Measurements from ENCODE around the gene RHBDF2.
"Not testable (repeated sequence)": the region's sequence is repeated elsewhere in the genome, so short reads cannot be mapped to it uniquely, and the experiment has no call there.

The RHBDF2 gene

GRCh38 chr17:76524598-76525512 is 23.6 kb upstream of the RHBDF2 start:
- no peak for DNase-seq (ENCODE audit: low read depth)

- DNase-seq (ENCODE audit: low read depth), result no peak
Measured at GRCh38 chr17:76523084-76524037, 22.1 kb upstream of the RHBDF2 start.

- DNase-seq (ENCODE audit: low read depth), result not testable (repeated sequence)
Measured at GRCh38 chr17:76521683-76522082, 20.5 kb upstream of the RHBDF2 start.

- no peak for DNase-seq (ENCODE audit: low read depth)
Measured at GRCh38 chr17:76521262-76521661, 20.0 kb upstream of the RHBDF2 start.

- DNase-seq (ENCODE audit: low read depth), result no peak
Measured at GRCh38 chr17:76519048-76519966, 18.1 kb upstream of the RHBDF2 start.

- no peak for DNase-seq (ENCODE audit: low read depth)
Measured at GRCh38 chr17:76517638-76518038, 16.4 kb upstream of the RHBDF2 start.

DNA sequence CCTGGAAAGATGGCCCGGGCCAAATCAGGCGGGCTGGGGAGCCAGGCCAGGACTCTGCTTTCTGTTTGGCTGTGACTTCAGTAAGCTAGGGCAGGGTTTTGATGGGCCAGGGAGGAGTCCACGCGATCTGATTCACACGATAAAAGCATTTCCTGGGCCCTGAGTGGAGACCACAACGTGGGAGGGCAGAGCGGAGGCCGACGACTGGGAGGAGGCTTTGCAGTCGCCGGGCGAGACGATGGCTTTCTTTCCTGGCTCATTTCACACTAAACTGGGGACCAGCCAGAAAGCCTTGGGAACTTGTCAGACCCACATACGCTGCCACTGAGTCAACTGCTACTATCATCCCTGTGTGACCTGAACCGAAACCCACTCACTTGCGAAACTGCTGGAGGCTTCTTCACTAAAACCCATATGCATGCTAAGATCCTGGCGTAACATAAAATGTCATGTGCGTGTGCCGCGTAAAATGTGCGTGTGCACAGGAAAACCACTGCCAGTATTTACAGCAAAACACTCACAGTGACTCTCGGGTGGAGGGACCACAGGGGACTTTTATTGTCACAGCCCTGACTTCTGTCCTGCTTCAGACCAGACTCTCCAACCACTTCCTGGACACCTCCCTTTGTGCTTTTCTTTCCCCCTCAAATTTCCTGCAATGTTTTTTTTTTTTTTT is 14.2 kb upstream of the RHBDF2 start:
- DNase-seq (ENCODE audit: low read depth), result no peak

- not testable (repeated sequence) for DNase-seq (ENCODE audit: low read depth)
Measured at GRCh38 chr17:76514355-76514754, 13.1 kb upstream of the RHBDF2 start.

DNA sequence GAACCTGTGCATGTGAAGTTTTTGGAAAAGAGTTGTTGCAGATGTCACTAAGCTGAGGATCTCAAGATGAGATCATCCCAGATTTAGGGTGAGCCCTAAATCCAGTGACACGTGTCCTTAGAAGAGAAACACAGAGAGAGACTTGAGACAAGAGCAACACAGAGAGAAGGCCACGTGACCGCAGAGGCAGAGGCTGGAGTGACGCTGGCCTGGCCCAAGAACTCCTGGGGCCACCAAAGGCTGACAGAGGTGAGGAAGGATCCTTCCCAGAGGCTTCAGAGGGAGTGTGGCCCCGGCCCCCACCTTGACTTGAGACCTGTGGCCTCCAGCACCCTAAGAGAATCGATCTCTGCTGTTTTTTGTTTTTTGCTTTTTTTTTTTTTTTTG is 12.1 kb upstream of the RHBDF2 start:
- no peak for DNase-seq (ENCODE audit: low read depth)

GRCh38 chr17:76512366-76513305 is 11.4 kb upstream of the RHBDF2 start:
- no peak for DNase-seq (ENCODE audit: low read depth)

GRCh38 chr17:76511668-76512365 is 10.6 kb upstream of the RHBDF2 start:
- DNase-seq (ENCODE audit: low read depth), result no peak

DNA sequence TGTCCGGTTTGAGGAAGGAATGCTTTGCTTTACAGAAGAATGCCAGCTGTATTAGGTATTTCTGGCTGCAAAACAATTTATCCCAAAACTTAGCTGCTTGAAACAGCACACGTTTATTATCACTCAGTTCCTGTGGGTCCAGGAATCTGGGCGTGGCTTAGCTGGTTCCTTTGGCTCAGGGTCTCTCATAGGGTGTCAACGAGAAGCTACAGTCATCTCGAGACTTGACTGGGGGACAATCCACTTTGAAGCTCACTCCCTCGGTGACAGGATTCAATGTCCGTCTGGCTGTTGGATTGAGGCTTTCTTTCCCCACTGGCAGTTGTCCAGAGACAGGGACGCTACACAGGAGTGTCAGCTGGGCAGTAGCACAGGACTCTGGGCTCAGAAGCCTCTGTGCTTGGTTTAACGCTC is 9.6 kb upstream of the RHBDF2 start:
- DNase-seq (ENCODE audit: low read depth), result no peak

GRCh38 chr17:76508472-76509063 is 7.3 kb upstream of the RHBDF2 start:
- not testable (repeated sequence) for DNase-seq (ENCODE audit: low read depth)

DNA sequence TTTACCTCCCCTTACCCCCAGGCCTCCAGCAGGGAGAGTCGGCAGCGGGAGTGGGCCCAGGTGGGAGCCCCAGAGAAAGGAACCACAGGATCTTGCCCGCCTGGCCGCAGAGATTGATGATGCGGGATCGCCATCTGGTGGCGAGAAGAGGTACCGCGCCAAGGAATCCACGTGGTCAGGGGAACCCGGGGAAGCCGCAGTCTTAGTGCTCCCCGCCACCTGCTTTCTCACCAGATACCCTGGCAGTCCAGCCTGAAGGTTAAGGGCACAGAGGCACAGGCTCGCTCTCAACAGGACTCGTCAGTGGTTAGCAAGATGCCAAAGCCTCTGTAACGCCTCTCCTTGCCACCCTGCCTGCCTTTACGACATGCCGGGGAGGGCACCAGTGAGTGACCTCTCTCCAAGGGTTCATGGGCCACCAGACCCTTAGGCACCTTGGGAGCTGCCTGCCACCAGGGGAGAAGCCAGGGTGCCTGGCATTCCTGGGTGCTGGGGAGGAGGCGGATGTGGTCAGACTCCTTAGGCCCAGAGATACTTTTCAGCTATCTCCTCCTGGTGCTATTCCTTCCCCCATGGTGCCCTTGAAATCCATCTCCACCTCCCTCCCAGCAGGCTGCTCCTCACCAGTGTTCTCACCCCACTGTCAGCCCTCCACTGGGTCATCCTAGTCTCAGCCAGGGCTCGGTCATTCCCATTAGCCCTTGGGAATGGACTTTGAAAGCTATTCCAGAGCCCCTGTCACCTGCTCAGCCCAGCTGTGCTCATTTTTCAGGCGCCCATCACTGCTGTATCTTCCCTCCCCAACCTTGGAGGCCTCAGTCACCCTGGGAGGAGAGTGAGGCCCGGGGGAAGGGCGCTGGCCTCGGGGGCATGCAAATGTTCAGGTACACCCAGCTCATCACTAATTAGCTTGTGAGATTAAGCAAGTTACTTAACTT is 5.5 kb upstream of the RHBDF2 start:
- no peak for DNase-seq (ENCODE audit: low read depth)

GRCh38 chr17:76504117-76504516 is 2.9 kb upstream of the RHBDF2 start:
- no peak for DNase-seq (ENCODE audit: low read depth)

GRCh38 chr17:76502341-76503211 is 1.4 kb upstream of the RHBDF2 start:
- no peak for DNase-seq (ENCODE audit: low read depth)

DNA sequence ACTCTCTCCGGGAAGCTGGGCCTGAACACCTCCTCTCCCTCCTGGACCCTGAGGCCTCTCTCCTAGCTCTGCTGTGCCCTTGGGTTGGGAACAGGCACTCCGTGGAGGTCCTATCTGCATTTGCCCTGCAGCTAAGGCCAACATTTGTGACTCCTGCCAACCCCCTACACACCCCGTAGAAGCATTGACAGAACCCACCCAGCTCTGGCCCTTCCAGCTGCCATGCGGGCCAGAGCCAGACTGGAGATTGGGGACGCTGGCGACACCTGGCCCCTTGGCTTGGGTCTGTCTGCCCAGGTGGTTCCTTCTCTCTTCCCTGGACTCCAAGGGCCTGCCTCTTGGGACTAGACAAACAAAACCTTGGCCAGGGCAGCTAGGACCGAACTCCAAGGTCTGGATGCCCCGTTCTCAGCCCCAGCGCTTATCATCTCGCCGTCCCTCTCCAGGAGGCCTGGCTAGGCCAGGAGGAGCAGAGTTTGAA is 644 bp upstream of the RHBDF2 start:
- no peak for DNase-seq (ENCODE audit: low read depth)

All from HS-27A (cell line).